Lung (tissue), 12 donors: ENCODE measurements around the gene PROCA1. TPM values are rescaled to one million over a fixed set of nuclear protein-coding genes. Genes with fewer than 3 reads are reported as not detected.

ENCODE experiments used
- ATAC-seq: fragments of 200-7000 bp; cut with Tn5 transposase; one replicate; pipeline ENCODE4 v1.9.1; 2020; ENCODE audit warnings: moderate number of reproducible peaks; ENCODE audit not compliant: insufficient read depth, low FRiP score
- DNase-seq, 3 donors: peaks; one replicate each; pipeline ENCODE4 v3.0.0-alpha.2; 2013 to 2017
- H3K27ac ChIP-seq, 2 donors: one replicate each; pipeline ENCODE4 v1.5.1; 2013; ENCODE audit warnings: mild to moderate bottlenecking in 2 of 2, moderate library complexity in 2 of 2, control low read depth in 1 of 2, inconsistent platforms in 1 of 2, low read depth in 1 of 2, low read length in 1 of 2
- H3K27me3 ChIP-seq, 3 donors: one replicate each; pipeline ENCODE4 v1.5.1; 2013; ENCODE audit warnings: low read length in 2 of 3; ENCODE audit not compliant: control insufficient read depth in 3 of 3, insufficient read depth in 3 of 3
- H3K36me3 ChIP-seq, 4 donors: one replicate each; pipeline ENCODE4 v1.5.1; 2013; ENCODE audit warnings: low read length in 4 of 4, mild to moderate bottlenecking in 1 of 4, moderate library complexity in 1 of 4; ENCODE audit not compliant: control insufficient read depth in 4 of 4, insufficient read depth in 4 of 4
- H3K4me1 ChIP-seq, 5 donors: one replicate each; pipeline ENCODE4 v1.5.1; 2013; ENCODE audit warnings: low read length in 5 of 5, mild to moderate bottlenecking in 2 of 5, moderate library complexity in 1 of 5; ENCODE audit not compliant: control insufficient read depth in 5 of 5, insufficient read depth in 5 of 5
- H3K4me3 ChIP-seq: one replicate; pipeline ENCODE4 v1.5.1; 2013; ENCODE audit warnings: mild to moderate bottlenecking, control low read depth, moderate library complexity
- H3K9ac ChIP-seq, 2 donors: one replicate each; pipeline ENCODE4 v1.5.1; 2013; ENCODE audit warnings: low read length in 2 of 2, control low read depth in 1 of 2; ENCODE audit not compliant: insufficient read depth in 1 of 2
- H3K9me3 ChIP-seq, 4 donors: one replicate each; pipeline ENCODE4 v1.5.1; 2013; ENCODE audit warnings: low read length in 3 of 4, mild to moderate bottlenecking in 1 of 4, moderate library complexity in 1 of 4; ENCODE audit not compliant: control insufficient read depth in 4 of 4, insufficient read depth in 3 of 4
- CTCF ChIP-seq: IDR thresholded peaks from 2 replicates; pipeline ENCODE4 v1.5.1; 2012; ENCODE audit warnings: mild to moderate bottlenecking; ENCODE audit errors: control extremely low read depth, extremely low read depth
- WGBS, 2 donors: extraction: QIAGEN DNeasy Blood & Tissue Kit; methylation state at CpG; one replicate each; pipeline ENCODE4 v1.1.7; 2013; 5-methylcytosine and 5-hydroxymethylcytosine counted together
- polyA plus RNA-seq, 2 donors: library from polyadenylated mRNA; stranded (reverse); fragments of 200-250 nt; gene quantifications; one replicate each; pipeline ENCODE4 v1.2.1, GENCODE V29; 2013
- total RNA-seq, 2 donors: library from RNA; depleted of rRNA in 1 of 2; stranded (reverse); fragments of >200 nt in 1 of 2; gene quantifications; one replicate each; pipeline ENCODE4 v1.2.1, GENCODE V29; 2014 to 2021
- donor health status: control.
- donor health status: control.
- donor health status: Bipolar disorder and iron deficiency.
- donor health status: healthy.
- donor health status: DM: yes; HTN: yes; CAD: no.

Gene PROCA1
- total and polyA plus RNA-seq, 4 donors, result 1.2 to 3.7 (median 2.7) TPM

DNA sequence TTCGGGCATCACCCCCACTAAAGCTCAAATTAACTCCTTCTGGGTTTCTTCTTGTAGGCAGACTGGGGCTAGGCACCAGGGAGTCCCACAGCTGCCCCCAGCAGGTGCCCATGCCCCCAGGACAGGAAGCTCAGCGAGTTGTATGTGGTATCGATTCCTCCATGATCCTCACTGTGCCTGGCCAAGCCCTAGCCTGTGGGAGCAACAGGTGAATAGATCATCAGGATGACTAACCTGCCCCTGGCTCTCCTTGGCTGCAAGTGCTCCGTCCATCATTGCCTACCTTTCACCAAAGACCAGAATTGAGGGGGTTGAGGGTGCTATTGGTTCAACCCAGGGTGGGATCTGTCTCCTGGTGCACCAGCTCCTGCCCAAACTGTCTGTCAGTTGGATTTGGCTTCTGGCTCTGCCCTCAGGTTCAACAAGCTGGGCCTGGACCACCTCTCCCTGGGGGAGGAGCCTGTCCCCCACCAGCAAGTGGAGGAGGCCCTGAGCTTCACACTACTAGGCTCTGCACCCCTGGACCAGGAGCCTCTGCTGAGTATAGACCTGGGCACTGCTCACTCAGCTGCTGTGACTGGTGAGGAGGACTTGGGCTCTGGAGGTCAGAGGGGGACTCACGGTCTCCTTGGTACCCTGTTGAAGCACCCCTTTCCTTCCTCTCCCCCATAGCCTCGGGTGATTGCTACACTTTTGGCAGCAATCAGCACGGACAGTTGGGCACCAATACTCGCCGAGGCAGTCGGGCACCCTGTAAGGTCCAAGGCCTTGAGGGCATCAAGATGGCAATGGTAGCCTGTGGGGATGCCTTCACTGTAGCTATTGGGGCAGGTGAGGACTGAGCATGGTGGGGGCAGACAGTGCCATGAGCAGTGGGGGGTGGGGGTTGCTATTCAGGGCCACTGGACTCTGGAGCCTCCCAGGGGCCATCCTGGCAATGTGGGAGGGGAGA is 29.0 kb upstream of the PROCA1 start:
- no peak for TF ChIP-seq CTCF
- Histone ChIP-seq H3K36me3 (no peaks in the 10 kb centered on the region), H3K9me3 (no peaks in the 10 kb centered on the region), H3K4me1 (peaks cover 0 to 14% (median 2%) of the 10 kb centered on the region in 5 donors), H3K27me3 (no peaks in the 10 kb centered on the region), H3K9ac (no peak overlapping the region), H3K27ac (no peak overlapping the region), H3K4me3 (no peak overlapping the region)
- WGBS, 2 donors, result 59 to 83% methylated on average over 10 of the region's 10 CpGs
- DNase-seq (no peak), ATAC-seq (no peak)

DNA sequence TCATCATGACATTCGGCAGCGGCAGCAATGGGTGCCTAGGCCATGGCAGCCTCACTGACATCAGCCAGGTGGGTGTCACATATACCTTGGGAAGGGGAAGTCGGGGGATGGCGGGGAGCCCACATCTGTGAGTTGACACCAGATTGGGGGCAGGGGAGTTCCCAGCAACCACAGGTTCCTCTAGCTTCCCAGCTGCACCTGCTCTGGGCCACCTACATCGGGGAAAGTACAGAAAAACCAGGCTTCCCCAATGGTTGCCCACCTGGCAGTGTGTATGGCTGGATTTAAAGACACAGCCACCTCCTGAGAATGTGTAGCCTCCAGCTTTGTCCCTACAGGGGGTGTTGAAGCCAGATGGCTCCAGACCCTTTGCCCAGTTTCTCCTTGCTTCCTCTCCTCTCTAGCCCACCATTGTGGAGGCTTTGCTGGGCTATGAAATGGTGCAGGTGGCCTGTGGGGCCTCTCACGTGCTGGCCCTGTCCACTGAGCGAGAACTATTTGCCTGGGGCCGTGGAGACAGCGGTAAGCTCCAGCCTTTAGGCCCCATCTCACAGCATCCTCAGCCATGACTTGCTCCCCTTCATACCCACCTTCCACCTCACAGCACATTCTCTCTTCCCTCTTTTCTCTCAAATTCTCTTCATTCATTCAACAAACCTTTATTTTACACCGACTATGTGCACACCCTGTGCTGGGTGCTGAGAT is 27.1 kb upstream of the PROCA1 start:
- Histone ChIP-seq H3K4me3 (no peak overlapping the region), H3K36me3 (peaks cover 0 to 5% (median 0%) of the 10 kb centered on the region in 4 donors), H3K4me1 (peaks cover 0 to 12% (median 0%) of the 10 kb centered on the region in 5 donors), H3K9ac (no peak overlapping the region), H3K9me3 (no peaks in the 10 kb centered on the region), H3K27me3 (no peaks in the 10 kb centered on the region), H3K27ac (no peak overlapping the region)
- ATAC-seq (no peak), DNase-seq (no peak)
- TF ChIP-seq CTCF, result no peak
- WGBS, 2 donors, result 75 to 87% methylated on average over 10 of the region's 10 CpGs

GRCh38 chr17:28737770-28738679 is 26.3 kb upstream of the PROCA1 start:
- H3K27me3 ChIP-seq, result no peaks in the 10 kb centered on the region
- ATAC-seq (no peak), DNase-seq (no peak)
- H3K4me1 ChIP-seq, result peaks cover 0 to 6% (median 0%) of the 10 kb centered on the region in 5 donors
- no peak overlapping the region for H3K27ac ChIP-seq
- H3K36me3 ChIP-seq, result peaks cover 0 to 7% (median 0%) of the 10 kb centered on the region in 4 donors
- 88 to 89% methylated on average over 22 of the region's 22 CpGs for WGBS, 2 donors
- no peak overlapping the region for H3K4me3 ChIP-seq
- H3K9ac ChIP-seq, result no peak overlapping the region
- TF ChIP-seq CTCF, result no peak
- no peaks in the 10 kb centered on the region for H3K9me3 ChIP-seq
